Ectodermal cell (in vitro differentiated cells): ENCODE data around the gene POLR3H.
A peak's percentile ranks its signal among the peaks of the same experiment; 100 is the strongest.
"Not testable (repeated sequence)": the region's sequence is repeated elsewhere in the genome, so short reads cannot be mapped to it uniquely, and the experiment has no call there.

Experiments
- H3K27ac ChIP-seq: 2 replicates; pipeline ENCODE4 v1.7.0; 2013; ENCODE audit warnings: mild to moderate bottlenecking, low read depth, low read length; ENCODE audit not compliant: insufficient read depth, poor library complexity, severe bottlenecking
- H3K27me3 ChIP-seq: 2 replicates; pipeline ENCODE4 v1.7.0; 2013; ENCODE audit warnings: mild to moderate bottlenecking, low read length; ENCODE audit not compliant: insufficient read depth, control insufficient read depth, poor library complexity, severe bottlenecking
- H3K36me3 ChIP-seq: one replicate; pipeline ENCODE4 v1.7.0; 2013; ENCODE audit warnings: low read length; ENCODE audit not compliant: control insufficient read depth, insufficient read depth
- H3K4me1 ChIP-seq: one replicate; pipeline ENCODE4 v1.7.0; 2013; ENCODE audit warnings: low read length; ENCODE audit not compliant: control insufficient read depth, insufficient read depth
- H3K4me3 ChIP-seq: 2 replicates; pipeline ENCODE4 v1.7.0; 2013; ENCODE audit warnings: low read depth, low read length, control low read depth; ENCODE audit not compliant: insufficient read depth
- H3K9me3 ChIP-seq: 2 replicates; pipeline ENCODE4 v1.7.0; 2013; ENCODE audit warnings: mild to moderate bottlenecking, low read length, moderate library complexity; ENCODE audit not compliant: control insufficient read depth
- WGBS, 2 experiments: methylation state at CpG; one replicate each; pipeline ENCODE4 v1.1.7; 2013; ENCODE audit warnings: missing lambda C conversion rate in 2 of 2; 5-methylcytosine and 5-hydroxymethylcytosine counted together

POLR3H gene

GRCh38 chr22:41565403-41566054 is 21.3 kb upstream of the POLR3H start:
- Histone ChIP-seq H3K36me3 (no peaks in the 10 kb centered on the region), H3K4me3 (no peak overlapping the region), H3K4me1 (peaks cover 22% of the 10 kb centered on the region), H3K27ac (no peak overlapping the region), H3K9me3 (no peaks in the 10 kb centered on the region), H3K27me3 (peaks cover 6% of the 10 kb centered on the region)
- whole genome bisulfite sequencing, 2 experiments, result 71 to 76% methylated on average over 8 of the region's 8 CpGs

GRCh38 chr22:41564563-41564962 is 20.3 kb upstream of the POLR3H start:
- 90 to 94% methylated on average over 8 of the region's 8 CpGs for WGBS, 2 experiments
- H3K27me3 ChIP-seq, result peaks cover 6% of the 10 kb centered on the region
- H3K9me3 ChIP-seq, result no peaks in the 10 kb centered on the region
- no peaks in the 10 kb centered on the region for H3K36me3 ChIP-seq
- peaks cover 31% of the 10 kb centered on the region for H3K4me1 ChIP-seq
- H3K4me3 ChIP-seq, result no peak overlapping the region
- no peak overlapping the region for H3K27ac ChIP-seq

- whole genome bisulfite sequencing, 2 experiments, result 58 to 67% methylated on average over 8 to 10 of the region's 10 CpGs
- peaks cover 30% of the 10 kb centered on the region for H3K4me1 ChIP-seq
- H3K27ac ChIP-seq, result no peak overlapping the region
- no peaks in the 10 kb centered on the region for H3K36me3 ChIP-seq
- peaks cover 6% of the 10 kb centered on the region for H3K27me3 ChIP-seq
- no peak overlapping the region for H3K4me3 ChIP-seq
- H3K9me3 ChIP-seq, result no peaks in the 10 kb centered on the region
These were observed 18.9 kb upstream of the POLR3H start for GRCh38 chr22:41563051-41563711.

GRCh38 chr22:41562461-41562860 is 18.2 kb upstream of the POLR3H start:
- 61 to 76% methylated on average over 4 of the region's 4 CpGs for WGBS, 2 experiments
- H3K4me3 ChIP-seq, result no peak overlapping the region
- H3K36me3 ChIP-seq, result no peaks in the 10 kb centered on the region
- H3K27ac ChIP-seq, result no peak overlapping the region
- H3K27me3 ChIP-seq, result peaks cover 6% of the 10 kb centered on the region
- H3K9me3 ChIP-seq, result no peaks in the 10 kb centered on the region
- H3K4me1 ChIP-seq, result peaks cover 33% of the 10 kb centered on the region

GRCh38 chr22:41561788-41562187 is 17.5 kb upstream of the POLR3H start:
- 86 to 88% methylated on average over 5 of the region's 5 CpGs for WGBS, 2 experiments
- Histone ChIP-seq H3K36me3 (no peaks in the 10 kb centered on the region), H3K27ac (no peak overlapping the region), H3K9me3 (no peaks in the 10 kb centered on the region), H3K4me1 (peaks cover 33% of the 10 kb centered on the region), H3K4me3 (no peak overlapping the region), H3K27me3 (peaks cover 6% of the 10 kb centered on the region)

GRCh38 chr22:41561335-41561734 is 17.1 kb upstream of the POLR3H start:
- 42 to 44% methylated on average over 10 of the region's 10 CpGs for WGBS, 2 experiments
- H3K4me3 ChIP-seq, result no peak overlapping the region
- H3K9me3 ChIP-seq, result no peaks in the 10 kb centered on the region
- no peak overlapping the region for H3K27ac ChIP-seq
- H3K27me3 ChIP-seq, result peaks cover 6% of the 10 kb centered on the region
- peaks cover 33% of the 10 kb centered on the region for H3K4me1 ChIP-seq
- H3K36me3 ChIP-seq, result no peaks in the 10 kb centered on the region

GRCh38 chr22:41560095-41560471 is 15.8 kb upstream of the POLR3H start:
- 75 to 84% methylated on average over 6 of the region's 6 CpGs for WGBS, 2 experiments
- H3K27me3 ChIP-seq, result peaks cover 6% of the 10 kb centered on the region
- H3K4me1 ChIP-seq, result peaks cover 33% of the 10 kb centered on the region
- H3K4me3 ChIP-seq, result peak overlapping the region; percentile 1
- no peaks in the 10 kb centered on the region for H3K36me3 ChIP-seq
- no peaks in the 10 kb centered on the region for H3K9me3 ChIP-seq
- H3K27ac ChIP-seq, result no peak overlapping the region

GRCh38 chr22:41558241-41558630 is 14.0 kb upstream of the POLR3H start:
- not testable (repeated sequence) for H3K27me3 ChIP-seq, H3K9me3 ChIP-seq, H3K27ac ChIP-seq, H3K36me3 ChIP-seq, H3K4me3 ChIP-seq
- 89 to 95% methylated on average over 13 of the region's 13 CpGs for WGBS, 2 experiments
- H3K4me1 ChIP-seq, result peaks cover 33% of the 10 kb centered on the region

- Histone ChIP-seq H3K27me3 (peaks cover 6% of the 10 kb centered on the region), H3K4me3 (no peak overlapping the region), H3K9me3 (no peaks in the 10 kb centered on the region), H3K36me3 (no peaks in the 10 kb centered on the region), H3K27ac (no peak overlapping the region), H3K4me1 (peaks cover 33% of the 10 kb centered on the region)
- WGBS, 2 experiments, result 72 to 79% methylated on average over 19 of the region's 19 CpGs
These were observed 13.4 kb upstream of the POLR3H start for GRCh38 chr22:41557401-41558240.

- Histone ChIP-seq H3K9me3 (no peaks in the 10 kb centered on the region), H3K27ac (no peak overlapping the region), H3K4me3 (no peak overlapping the region), H3K27me3 (peaks cover 6% of the 10 kb centered on the region), H3K4me1 (peaks cover 24% of the 10 kb centered on the region), H3K36me3 (no peaks in the 10 kb centered on the region)
- 93 to 96% methylated on average over 10 of the region's 10 CpGs for WGBS, 2 experiments
These were observed 12.3 kb upstream of the POLR3H start for GRCh38 chr22:41556561-41556960.
